HL-60 (cell line): ENCODE data around the gene BEST2.

Source experiments
- POLR2AphosphoS5 ChIP-seq: IDR thresholded peaks from 2 replicates; pipeline ENCODE4 v1.6.1; 2012; ENCODE audit warnings: low read depth
- REST ChIP-seq: IDR thresholded peaks from 2 replicates; pipeline ENCODE4 v1.6.1; 2012; ENCODE audit warnings: low read depth; ENCODE audit not compliant: insufficient replicate concordance
- SPI1 ChIP-seq: IDR thresholded peaks from 2 replicates; pipeline ENCODE4 v1.6.1; 2012; ENCODE audit warnings: low read depth, mild to moderate bottlenecking, borderline replicate concordance
- TF ChIP-seq, protein P1 (sequence below): IDR thresholded peaks from one replicate; pipeline ENCODE4 v1.5.1; 2011; ENCODE audit warnings: low read length, control low read depth, inconsistent platforms; ENCODE audit not compliant: insufficient read depth

DNA sequence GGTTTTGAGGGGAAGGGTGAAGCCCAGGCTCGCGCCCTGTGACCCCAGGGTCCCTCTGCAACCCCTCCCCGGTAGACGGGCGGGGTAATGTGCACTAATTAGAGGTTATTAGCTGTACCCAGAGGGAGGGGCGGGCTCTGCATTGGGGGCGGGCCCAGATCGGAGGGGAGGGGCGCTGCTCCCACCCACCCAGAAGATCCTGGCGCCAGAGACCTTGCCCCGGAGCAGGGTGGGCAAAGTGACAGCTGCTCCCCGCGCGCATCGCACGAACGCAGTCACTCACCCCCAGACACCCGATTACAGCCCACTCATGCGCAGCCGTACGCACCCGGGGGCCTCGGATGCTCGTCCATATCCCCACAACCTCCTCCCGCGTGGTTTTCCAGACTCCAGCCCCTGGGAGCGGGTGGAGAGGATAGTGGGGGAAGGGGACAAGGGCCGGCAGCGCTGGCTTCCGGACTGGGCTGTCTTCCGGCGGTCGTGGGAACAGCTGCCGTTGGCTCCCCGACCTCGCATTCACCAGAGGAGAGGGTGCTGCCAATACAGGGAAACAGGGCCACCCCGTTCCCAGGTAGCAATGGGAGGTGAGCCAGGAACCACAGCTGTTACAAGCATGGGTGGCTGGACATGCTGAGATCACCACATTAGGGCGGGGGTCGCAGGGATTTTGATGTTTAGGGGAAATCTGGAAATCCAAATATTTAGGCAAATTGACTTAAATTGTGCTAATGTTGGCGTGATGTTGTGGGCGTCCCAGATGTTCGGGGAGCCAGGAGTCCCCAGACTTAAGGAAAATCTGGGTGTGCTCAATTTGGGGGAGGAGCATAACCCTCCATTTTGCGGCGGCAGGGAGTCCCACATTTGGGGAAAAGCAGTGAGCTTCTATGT, 26.7 kb downstream of the BEST2 start:
- TF ChIP-seq, protein P1, sequence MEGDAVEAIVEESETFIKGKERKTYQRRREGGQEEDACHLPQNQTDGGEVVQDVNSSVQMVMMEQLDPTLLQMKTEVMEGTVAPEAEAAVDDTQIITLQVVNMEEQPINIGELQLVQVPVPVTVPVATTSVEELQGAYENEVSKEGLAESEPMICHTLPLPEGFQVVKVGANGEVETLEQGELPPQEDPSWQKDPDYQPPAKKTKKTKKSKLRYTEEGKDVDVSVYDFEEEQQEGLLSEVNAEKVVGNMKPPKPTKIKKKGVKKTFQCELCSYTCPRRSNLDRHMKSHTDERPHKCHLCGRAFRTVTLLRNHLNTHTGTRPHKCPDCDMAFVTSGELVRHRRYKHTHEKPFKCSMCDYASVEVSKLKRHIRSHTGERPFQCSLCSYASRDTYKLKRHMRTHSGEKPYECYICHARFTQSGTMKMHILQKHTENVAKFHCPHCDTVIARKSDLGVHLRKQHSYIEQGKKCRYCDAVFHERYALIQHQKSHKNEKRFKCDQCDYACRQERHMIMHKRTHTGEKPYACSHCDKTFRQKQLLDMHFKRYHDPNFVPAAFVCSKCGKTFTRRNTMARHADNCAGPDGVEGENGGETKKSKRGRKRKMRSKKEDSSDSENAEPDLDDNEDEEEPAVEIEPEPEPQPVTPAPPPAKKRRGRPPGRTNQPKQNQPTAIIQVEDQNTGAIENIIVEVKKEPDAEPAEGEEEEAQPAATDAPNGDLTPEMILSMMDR, result no peak
- TF ChIP-seq REST (no peak), SPI1 (no peak), POLR2AphosphoS5 (peak; percentile 43)
